HG02678 (cell line): ENCODE results near the gene TRIM47.
A peak's percentile ranks its signal among the peaks of the same experiment; 100 is the strongest.
"Not testable (repeated sequence)": the region's sequence is repeated elsewhere in the genome, so short reads cannot be mapped to it uniquely, and the experiment has no call there.

Experiments used
- ATAC-seq: cut with Tn5 transposase; IDR thresholded peaks from one replicate; pipeline ENCODE4 v1.9.1; 2021; ENCODE audit warnings: mild to moderate bottlenecking, moderate library complexity; ENCODE audit not compliant: unreplicated experiment

TRIM47 gene

DNA sequence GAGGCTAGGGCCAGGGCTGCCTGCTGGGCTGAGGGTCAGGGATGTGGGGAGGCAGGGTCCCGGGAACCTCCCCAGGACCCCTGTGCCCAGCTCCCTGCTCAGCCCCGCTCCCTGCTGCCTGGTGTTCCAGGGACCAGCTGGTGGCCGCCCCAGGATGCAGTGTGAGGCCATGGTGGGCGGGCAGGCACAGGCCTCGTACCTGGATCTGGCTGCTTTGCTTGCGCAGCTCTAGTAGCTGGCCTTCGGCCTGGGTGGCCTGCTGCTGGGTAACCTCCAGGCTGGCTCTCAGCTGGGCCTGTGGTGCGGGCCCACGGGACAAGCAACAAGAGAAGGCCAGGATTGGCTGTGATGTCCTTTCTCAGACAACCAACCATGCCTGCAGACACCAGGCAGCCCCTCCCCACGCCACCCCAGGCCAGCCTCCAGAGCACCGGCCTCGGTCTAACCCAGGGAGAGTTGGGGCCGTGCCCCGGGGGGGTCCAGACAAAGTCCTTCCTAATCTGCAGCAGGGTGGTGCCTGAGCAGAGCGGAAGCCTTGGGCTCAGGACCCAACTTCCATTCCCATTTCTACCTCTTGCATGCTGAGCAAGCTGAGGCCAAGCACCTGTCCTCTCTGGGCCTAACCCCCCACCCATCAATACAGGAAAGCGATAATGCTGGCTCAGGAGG, 14.3 kb upstream of the TRIM47 start:
- ATAC-seq = no peak

- ATAC-seq = no peak
These were observed 13.5 kb upstream of the TRIM47 start for GRCh38 chr17:75891605-75892555.

GRCh38 chr17:75891022-75891604, 12.7 kb upstream of the TRIM47 start:
- ATAC-seq = no peak

DNA sequence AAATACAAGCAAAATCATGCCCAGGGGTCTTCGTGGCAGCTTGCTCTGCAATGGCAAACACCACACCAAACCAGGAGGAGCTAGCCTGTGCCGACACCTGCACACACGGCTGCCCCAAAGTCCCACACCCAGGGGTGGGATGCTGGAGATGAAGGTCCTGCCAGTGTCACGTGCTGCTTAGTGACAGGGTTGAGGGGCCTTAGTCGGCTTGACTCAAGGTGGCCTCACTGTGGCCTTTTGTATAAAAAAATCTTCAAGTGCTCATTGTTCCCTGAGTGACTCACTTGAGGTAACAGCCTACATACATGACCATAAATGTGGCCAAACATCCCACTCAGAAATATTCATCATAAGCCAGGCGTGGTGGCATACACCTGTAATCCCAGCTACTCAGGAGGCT, 11.1 kb upstream of the TRIM47 start:
- ATAC-seq = no peak

GRCh38 chr17:75888484-75888883, 10.1 kb upstream of the TRIM47 start:
- ATAC-seq = no peak

GRCh38 chr17:75885860-75886259, 7.5 kb upstream of the TRIM47 start:
- not testable (repeated sequence) for ATAC-seq

- no peak for ATAC-seq
These were observed 7.0 kb upstream of the TRIM47 start for GRCh38 chr17:75885431-75885830.

DNA sequence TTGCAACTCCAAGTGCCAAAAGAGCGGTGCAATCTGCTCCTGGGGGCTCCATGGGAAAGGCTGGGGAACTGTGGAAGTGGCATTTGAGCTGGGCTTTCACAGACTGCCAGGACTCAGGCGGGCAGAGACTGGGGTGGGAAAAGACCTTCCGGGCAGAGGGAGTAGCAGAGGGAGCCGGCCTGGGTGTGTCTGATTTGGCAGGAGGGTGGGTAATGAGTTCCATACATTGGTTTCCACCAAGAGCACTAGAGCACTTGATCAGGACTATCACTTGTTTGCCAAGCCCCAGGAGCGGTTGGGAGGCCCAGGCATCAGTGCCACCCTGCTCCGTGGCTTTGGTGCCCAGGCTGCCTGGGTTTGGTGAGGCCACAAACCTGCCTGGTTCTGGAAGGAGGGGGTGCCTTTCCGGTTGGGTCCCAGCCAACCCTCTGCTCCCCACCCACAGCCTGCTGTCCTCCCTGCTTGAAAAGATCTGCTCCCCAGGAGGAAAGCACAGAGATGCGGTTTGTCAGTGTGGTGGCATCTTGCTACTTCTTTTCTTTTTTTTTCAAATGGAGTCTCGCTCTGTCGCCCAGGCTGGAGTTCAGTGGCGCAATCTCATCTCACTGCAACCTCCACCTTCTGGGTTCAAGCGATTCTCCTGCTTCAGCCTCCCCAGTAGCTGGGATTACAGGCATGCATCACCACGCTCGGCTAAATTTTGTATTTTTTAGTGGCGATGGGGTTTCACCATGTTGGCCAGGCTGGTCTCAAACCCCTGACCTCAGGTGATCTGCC, 3.5 kb upstream of the TRIM47 start:
- ATAC-seq = no peak

DNA sequence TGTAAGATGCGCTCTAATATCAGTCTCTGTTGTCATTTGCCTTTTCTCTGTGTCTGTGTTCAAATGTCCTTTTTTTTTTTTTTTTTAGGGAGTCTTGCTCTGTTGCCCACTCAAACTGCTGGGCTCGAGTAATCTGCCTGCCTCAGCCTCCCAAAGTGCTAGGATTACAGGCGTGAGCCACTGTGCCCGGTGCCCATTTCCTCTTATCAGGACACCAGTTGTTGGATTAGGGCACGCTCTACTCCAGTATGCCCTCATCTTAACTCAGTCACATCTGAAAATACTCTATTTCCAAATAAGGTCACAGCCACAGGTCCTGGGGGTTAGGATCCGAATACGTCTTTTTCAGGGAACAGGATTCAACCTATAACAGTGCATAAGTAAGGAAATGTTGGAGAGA, 1.9 kb upstream of the TRIM47 start:
- ATAC-seq = no peak

GRCh38 chr17:75877752-75878173, 618 bp downstream of the TRIM47 start:
- peak; percentile 53 for ATAC-seq

DNA sequence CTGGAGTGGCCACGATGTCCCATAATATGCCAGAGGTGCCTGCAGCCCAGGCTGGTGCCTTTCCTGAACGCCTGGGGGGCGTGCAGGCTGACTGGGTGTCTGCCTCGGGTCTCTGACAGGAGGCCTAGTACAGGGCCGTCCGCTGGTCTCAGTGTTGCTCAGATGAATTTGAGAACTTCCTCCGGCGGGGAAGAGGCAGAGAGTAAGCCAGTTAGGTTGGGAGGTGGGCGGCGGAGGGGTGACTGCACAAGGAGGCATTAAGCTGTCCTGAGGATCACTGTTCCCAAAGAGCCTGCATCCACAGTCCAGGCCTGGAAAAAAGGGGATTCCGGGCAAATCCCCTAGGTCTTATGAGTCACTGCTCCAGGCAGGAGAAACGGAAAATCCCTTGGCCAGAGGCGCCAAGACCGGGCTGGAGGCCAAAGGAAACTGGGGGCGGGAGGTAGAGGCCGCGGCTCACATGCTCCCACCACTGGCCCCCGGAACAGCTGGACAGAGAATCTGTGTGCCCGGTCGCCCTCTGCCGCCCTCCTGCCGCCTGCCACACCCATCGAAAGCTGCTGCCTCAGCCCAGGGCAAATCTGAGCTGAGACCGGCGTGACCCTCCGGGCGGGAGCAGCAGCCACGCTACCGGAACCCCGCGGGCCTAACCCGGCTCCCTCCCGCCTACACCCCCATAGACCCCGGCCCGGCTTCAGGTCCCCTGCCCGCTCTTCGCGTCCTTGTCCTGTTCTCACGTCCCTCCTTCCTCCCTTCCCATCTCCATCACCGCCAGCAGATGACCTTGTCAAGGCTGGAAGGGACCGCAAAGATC, 1.2 kb downstream of the TRIM47 start:
- no peak for ATAC-seq

DNA sequence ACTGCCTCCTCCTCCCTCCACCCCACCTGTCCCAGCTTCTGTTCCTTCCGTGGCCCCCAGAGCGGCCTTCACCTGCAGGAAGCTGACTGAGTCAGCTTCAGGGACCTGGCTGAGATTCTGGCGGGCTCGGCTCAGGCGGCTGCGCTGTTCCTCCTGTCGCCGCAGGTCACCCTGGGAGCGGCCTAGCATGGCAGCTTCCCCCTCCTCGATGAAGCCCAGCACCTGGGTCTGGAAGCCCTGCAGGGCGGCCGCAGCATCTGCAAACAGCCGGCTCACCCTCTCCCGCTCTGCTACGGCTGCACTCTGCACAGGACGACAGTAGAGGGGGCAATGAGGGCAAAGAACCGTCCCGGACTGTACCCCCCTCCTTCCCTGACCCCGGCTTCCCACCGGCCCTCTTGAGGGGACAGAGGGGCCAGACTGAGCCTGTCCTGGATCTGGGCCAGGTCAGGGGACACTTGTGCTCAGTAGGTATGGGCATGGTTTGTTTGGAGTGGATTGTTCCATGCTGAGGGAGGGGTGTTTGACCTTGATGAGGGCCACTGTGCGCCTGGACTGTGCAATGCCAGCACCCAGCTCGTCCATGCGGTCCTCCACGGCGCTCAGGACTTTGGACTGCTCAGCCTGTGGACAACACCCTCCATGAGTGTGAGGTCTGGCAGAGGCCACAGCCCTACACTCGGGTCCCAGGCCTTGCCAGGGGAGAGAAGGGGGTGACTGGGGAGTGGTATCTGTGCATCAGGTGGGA, 2.0 kb downstream of the TRIM47 start:
- no peak for ATAC-seq

- no peak for ATAC-seq
These were observed 2.5 kb downstream of the TRIM47 start for GRCh38 chr17:75875940-75876189.

GRCh38 chr17:75875182-75875939, 3.0 kb downstream of the TRIM47 start:
- ATAC-seq = no peak

DNA sequence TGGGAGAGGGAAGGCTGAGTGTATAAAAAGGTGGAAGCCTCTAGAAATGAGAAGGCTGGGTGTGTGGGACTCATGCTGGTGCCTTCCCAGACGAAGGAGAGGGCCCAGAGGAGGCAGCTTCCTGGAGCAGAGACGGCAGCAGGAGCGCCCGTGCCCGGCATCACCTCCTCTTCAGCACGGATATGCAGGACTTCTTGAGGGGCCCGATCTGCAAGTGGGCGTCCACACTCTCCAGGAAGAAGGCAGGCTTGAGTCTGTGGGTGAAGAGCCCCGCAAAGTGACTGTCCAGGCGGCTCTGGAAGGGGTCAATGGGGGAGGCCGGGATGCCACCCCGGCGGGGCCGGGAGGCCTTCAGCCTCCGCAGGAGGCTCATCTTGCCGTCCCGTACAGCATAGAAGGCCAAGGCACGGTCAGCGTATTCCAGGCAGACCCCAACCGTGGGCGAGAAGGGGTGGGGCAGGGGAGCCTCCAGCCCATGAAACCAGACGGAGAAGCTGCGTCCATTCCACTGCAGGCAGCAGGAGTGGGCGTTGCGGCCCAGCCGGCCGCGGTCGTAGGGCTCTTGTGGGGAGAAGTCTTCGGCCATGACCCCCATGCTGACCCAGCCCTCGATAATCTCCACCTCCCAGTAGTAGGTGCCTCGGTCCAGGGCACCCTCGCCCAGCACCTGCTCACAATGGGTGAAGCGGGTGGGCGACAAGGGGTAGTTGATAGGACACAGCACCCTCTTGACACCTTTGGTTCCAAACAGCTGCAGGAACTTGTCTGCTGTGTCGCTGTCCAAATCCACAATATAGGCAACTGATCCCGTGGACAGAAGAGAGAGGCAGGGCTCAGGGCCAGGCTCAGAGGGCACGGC, 3.8 kb downstream of the TRIM47 start:
- no peak for ATAC-seq

- no peak for ATAC-seq
These were observed 4.6 kb downstream of the TRIM47 start for GRCh38 chr17:75873587-75874322.
